HG02840 (cell line): ENCODE data around the gene MSANTD4.
"Not testable (repeated sequence)": the region's sequence is repeated elsewhere in the genome, so short reads cannot be mapped to it uniquely, and the experiment has no call there.

ENCODE experiments used
- ATAC-seq: cut with Tn5 transposase; IDR thresholded peaks from one replicate; pipeline ENCODE4 v1.9.1; 2021; ENCODE audit warnings: mild to moderate bottlenecking, moderate library complexity, moderate number of reproducible peaks; ENCODE audit not compliant: unreplicated experiment, low FRiP score

Gene MSANTD4

GRCh38 chr11:106021967-106022794 lies at the start of gene MSANTD4:
Gene MSANTD4 (minus strand): TSS chr11:106022240. CDS start chr11:106010917, 11,323 bp downstream.
- ATAC-seq, result peak; percentile 99

GRCh38 chr11:106070606-106071005 lies 48.6 kb upstream of the MSANTD4 start:
- ATAC-seq, result no peak

DNA sequence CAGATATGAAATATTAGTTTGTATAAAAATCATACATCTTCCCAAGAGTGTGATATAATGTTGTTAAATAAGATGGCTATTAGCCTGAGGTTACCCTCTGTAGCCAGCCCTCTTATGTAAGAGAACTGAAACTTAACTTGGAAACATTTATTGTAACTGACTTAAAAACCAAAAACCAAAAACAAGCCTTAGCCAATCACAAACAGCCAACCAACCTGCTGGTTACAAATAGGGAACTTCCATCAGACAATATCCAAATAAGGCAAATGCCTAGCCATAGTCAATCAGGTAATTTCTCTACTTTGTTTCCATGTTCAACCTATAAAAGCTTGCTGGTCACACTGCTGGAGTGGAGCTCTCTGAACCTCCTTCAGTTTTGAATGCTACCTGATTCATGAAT lies 41.0 kb upstream of the MSANTD4 start:
- ATAC-seq, result no peak

DNA sequence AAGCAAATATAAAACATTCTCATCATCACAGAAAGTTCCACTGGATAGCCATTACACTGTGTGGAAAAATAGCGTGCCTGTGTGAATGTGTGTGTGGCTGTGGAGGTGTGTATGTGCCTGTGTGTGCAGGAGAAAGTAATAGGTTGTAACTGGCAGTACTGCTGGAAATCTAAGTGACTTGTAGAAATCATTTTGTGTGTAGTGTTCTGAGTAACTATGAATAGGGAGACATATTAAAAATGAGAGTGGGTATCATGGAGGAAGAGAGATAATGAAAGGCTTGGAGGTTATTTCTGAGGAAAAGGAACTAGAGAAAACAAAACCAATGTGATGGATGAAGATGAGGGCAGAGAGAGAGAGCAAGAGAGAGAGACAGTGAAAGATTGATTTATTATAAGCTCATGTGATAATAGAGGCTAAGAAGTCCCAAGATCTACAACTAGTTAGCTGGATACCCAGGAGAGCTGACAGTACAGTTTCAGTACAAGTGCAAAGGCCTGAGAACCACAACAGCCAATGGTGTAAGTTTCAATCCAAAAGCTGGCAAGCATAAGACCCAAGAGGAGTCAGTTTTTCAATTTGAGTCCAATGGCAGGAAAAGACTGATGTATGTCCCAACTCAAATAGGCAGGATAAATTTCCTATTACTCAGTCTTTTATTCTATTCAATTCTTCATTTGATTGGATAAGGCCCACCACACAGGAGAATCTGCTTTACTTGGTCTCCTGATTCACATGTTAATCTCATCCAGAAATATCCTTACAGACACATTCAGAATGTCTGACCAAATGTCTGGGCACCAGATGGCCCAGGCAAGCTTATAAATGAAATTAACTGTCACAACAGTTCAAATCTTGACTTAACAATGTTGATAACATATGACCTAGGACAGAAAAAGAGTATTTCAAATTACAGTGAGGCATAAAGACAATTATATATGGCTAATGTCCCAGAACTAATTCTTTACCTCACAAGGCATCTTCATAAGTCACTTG lies 40.2 kb upstream of the MSANTD4 start:
- ATAC-seq, result no peak

- ATAC-seq, result no peak
Observed at GRCh38 chr11:106061249-106061784, 39.3 kb upstream of the MSANTD4 start.

GRCh38 chr11:106059617-106060016 lies 37.6 kb upstream of the MSANTD4 start:
- ATAC-seq, result no peak

GRCh38 chr11:106058377-106058776 lies 36.3 kb upstream of the MSANTD4 start:
- not testable (repeated sequence) for ATAC-seq

GRCh38 chr11:106051103-106051502 lies 29.1 kb upstream of the MSANTD4 start:
- ATAC-seq, result no peak

- no peak for ATAC-seq
Observed at GRCh38 chr11:106049727-106050476, 27.9 kb upstream of the MSANTD4 start.

DNA sequence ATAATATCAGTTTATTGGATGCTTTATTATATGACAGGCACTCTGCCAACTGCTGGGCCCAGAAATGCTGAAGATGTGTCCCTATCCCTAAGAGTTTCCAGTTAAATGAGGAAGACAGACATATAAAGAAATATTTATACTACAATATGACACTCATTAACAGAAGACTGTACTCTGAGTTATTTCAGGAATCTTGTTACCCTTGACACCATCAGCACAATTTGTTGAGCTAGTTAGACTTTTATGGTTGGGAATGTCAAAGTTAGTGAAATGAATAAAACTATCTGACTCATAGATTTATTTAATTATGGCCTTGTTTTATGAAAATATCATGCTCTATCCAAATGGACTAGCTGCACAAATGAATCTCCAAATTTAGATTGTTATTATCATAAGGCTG lies 25.6 kb upstream of the MSANTD4 start:
- no peak for ATAC-seq

- no peak for ATAC-seq
Observed at GRCh38 chr11:106043540-106043939, 21.5 kb upstream of the MSANTD4 start.

GRCh38 chr11:106032861-106033260 lies 10.8 kb upstream of the MSANTD4 start:
- ATAC-seq, result no peak

DNA sequence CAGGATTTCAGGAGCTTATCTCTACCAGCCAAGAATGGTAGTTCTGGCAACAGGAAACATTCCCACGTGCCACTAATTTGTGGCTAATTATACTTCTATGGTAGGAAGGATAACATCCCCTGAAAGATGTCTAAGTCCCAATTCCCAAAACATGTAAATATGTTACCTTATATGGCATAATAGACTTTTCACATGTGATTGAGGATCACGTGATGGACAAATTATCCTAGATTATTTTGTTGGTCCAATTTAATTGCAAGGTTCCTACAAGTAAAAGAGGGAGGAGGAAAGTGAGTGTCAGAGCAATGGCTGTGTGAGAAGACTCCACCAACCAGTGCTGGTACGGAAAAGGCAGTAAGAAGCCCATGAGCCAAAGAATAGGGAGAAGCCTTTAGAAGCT lies 9.9 kb upstream of the MSANTD4 start:
- no peak for ATAC-seq

DNA sequence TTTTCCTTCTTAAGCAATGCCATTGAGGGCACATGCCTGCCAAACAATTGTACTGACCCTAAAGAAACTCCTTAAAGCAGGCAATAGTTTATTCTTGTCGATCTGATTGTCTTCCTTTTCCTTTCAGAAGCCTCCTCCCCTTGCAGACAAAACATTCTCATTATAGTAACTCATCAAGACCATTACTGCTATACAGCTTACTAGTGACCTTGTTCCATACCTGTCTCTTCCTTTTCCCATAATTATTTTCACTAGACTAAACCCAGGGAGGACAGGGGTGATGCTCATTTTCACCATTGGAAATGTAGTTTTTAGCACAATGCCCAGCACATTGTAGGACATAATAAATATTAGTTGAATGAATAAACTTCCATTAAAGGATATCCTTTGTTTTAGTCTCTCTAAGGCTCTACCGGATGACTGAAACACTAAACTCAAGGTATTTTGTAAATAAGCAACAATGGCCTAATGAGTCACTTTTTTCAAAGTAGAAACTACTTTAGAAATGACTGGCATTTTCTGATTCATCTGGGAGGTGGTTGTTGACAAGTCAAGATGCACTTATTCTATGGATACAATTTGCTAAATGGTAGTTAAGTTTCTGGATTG lies 9.3 kb upstream of the MSANTD4 start:
- no peak for ATAC-seq

- ATAC-seq, result no peak
Observed at GRCh38 chr11:106030609-106031008, 8.6 kb upstream of the MSANTD4 start.

DNA sequence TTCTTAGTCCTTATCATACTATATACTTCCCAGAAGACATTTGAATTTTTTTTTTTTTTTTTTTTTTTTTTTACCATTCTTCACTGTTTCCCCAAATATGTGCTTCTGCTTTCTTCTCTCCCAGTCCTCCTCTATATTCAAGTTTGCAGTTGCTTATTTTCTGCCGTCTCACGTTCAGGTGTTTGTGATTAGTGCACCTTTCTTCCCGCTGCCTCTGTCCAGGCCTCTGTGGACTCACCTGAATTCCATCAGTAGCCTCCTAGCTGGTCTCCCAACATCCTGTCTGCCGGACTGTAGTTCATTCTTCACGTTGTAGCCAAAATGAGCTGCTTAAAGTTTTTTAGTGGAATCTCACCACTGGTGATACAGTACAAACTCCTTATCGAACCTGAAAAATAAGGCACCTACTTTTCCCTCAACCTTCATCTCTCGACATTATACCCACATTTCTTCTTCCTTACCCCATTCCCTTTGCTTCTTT lies 795 bp upstream of the MSANTD4 start:
- no peak for ATAC-seq

DNA sequence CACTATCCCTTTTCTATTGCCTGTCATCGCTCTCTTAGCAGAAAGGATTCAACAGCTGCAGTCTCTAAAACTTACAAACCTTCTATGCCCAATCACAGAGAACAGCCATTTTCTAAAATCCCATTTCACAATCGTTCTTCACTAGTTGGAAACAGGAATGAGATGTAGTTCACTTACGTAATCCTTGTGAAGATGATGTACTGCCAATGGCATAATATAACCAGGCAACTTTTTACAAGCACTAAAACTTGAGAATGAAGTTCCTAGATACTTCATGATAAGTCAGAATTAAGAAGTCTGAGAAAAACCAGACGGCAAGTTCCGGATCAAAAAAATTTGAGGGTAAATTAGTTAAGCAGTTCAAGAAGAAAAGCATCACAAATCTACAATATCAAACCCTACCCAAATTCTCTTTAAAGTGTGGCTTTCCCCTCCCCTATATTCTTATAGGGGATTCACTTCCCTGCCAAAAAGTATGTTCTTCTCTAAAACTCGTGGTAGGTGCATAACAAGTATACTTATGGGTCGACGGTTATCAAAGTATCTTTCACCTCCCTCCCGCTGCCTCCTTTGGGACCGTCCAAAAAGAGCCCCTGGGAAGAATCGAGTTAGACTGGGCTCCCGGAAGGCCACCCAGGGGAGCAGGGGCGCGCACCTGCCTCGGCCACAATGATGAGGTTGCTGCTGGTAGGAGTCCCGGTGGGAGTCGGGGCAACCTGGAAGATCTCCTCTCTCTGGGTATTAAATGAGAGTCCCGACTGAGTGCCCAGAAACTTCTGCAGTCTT lies 666 bp downstream of the MSANTD4 start:
- ATAC-seq, result peak; percentile 16

GRCh38 chr11:106017093-106017492 lies 4.9 kb downstream of the MSANTD4 start:
- no peak for ATAC-seq

- ATAC-seq, result no peak
Observed at GRCh38 chr11:106015066-106015465, 7.0 kb downstream of the MSANTD4 start.
